SK-N-SH (cell line): ENCODE results near the gene USP22. TPM values are rescaled to one million over a fixed set of nuclear protein-coding genes. Genes with fewer than 3 reads are reported as not detected.
A peak's percentile ranks its signal among the peaks of the same experiment; 100 is the strongest.

Experiments used
- CTCF ChIA-PET: fragments of 300-600, 350-600 bp; formaldehyde crosslinking; extraction: SDS; loops from one replicate; lab custom pipeline; 2021; lab: Yijun Ruan, JAX
- POLR2A ChIA-PET: fragments of 350-600 bp; sonication (Branson Sonifier 250); formaldehyde crosslinking; extraction: SDS; loops from one replicate; lab custom pipeline; 2020; ENCODE audit warnings: antibody characterized with exemption, inconsistent platforms; lab: Yijun Ruan, JAX
- DNase-seq: peaks from one replicate; pipeline ENCODE4 v3.0.0; 2012
- H2AFZ ChIP-seq: fragments of 200-600 bp; sonication (generic); 2 replicates; pipeline ENCODE4 v1.8.1; 2016; ENCODE audit warnings: antibody characterized with exemption, mild to moderate bottlenecking, low read depth
- H3F3A ChIP-seq: fragments of 200-600 bp; sonication (generic); replicated peaks from 2 replicates; pipeline ENCODE3; 2016; ENCODE audit warnings: antibody characterized with exemption, mild to moderate bottlenecking; ENCODE audit not compliant: insufficient read depth
- H3K27ac ChIP-seq, 2 experiments: fragments of 200-500 bp in 1 of 2; fragments of 200-600 bp in 1 of 2; sonication (Bioruptor generic) in 1 of 2; sonication (generic), shearing (Covaris generic) in 1 of 2; 2 replicates each; pipeline versions ENCODE4 v1.5.1 to v1.6.1; 2014 to 2016; ENCODE audit warnings: low read depth in 2 of 2, inconsistent platforms in 1 of 2, low read length in 1 of 2, mild to moderate bottlenecking in 1 of 2, mixed read lengths in 1 of 2
- H3K27me3 ChIP-seq: fragments of 200-600 bp; sonication (generic), shearing (Covaris generic); 2 replicates; pipeline ENCODE4 v1.6.1; 2016; ENCODE audit warnings: mixed run types; ENCODE audit not compliant: insufficient read depth
- H3K36me3 ChIP-seq, 2 experiments: fragments of 200-500 bp in 1 of 2; fragments of 200-600 bp in 1 of 2; sonication (Bioruptor generic) in 1 of 2; sonication (generic) in 1 of 2; replicated peaks in 1 of 2; 2 replicates each; pipeline versions ENCODE3 to v1.5.1; 2014 to 2016; ENCODE audit warnings: low read length in 1 of 2, mild to moderate bottlenecking in 1 of 2; ENCODE audit not compliant: insufficient read depth in 2 of 2, control insufficient read depth in 1 of 2
- H3K4me1 ChIP-seq, 2 experiments: fragments of 200-500 bp in 1 of 2; fragments of 200-600 bp in 1 of 2; sonication (Bioruptor generic) in 1 of 2; sonication (generic), shearing (Covaris generic) in 1 of 2; 2 replicates each; pipeline versions ENCODE4 v1.5.1 to v1.6.1; 2014 to 2016; ENCODE audit warnings: low read depth in 1 of 2, low read length in 1 of 2, mixed run types in 1 of 2; ENCODE audit not compliant: insufficient read depth in 2 of 2, control insufficient read depth in 1 of 2
- H3K4me2 ChIP-seq: fragments of 200-600 bp; sonication (generic), shearing (Covaris generic); 2 replicates; pipeline ENCODE4 v1.6.1; 2017; ENCODE audit warnings: mixed run types
- H3K4me3 ChIP-seq, 2 experiments: fragments of 200-500 bp in 1 of 2; fragments of 200-600 bp in 1 of 2; sonication (Bioruptor generic) in 1 of 2; sonication (generic), shearing (Covaris generic) in 1 of 2; 2 replicates each; pipeline versions ENCODE4 v1.5.1 to v1.8.1; 2014 to 2016; ENCODE audit warnings: low read depth in 2 of 2, inconsistent platforms in 1 of 2, low read length in 1 of 2, mild to moderate bottlenecking in 1 of 2, mixed read lengths in 1 of 2, moderate library complexity in 1 of 2
- H3K79me2 ChIP-seq: fragments of 200-600 bp; sonication (generic); 2 replicates; pipeline ENCODE4 v1.8.1; 2017; ENCODE audit warnings: mild to moderate bottlenecking; ENCODE audit not compliant: insufficient read depth
- H3K9ac ChIP-seq: fragments of 200-600 bp; sonication (generic); 2 replicates; pipeline ENCODE4 v1.6.1; 2017; ENCODE audit warnings: mixed run types
- H3K9me2 ChIP-seq: fragments of 200-600 bp; sonication (generic); 2 replicates; pipeline ENCODE4 v1.6.1; 2017; ENCODE audit warnings: mixed run types
- H3K9me3 ChIP-seq: fragments of 200-600 bp; sonication (generic); 2 replicates; pipeline ENCODE4 v1.6.1; 2017; ENCODE audit warnings: mixed run types, mild to moderate bottlenecking, moderate library complexity
- H4K20me1 ChIP-seq: fragments of 200-600 bp; sonication (generic); 2 replicates; pipeline ENCODE4 v1.6.1; 2017; ENCODE audit warnings: mild to moderate bottlenecking, mixed run types; ENCODE audit not compliant: insufficient read depth
- CTCF ChIP-seq: fragments of 200-600 bp; sonication (generic); IDR thresholded peaks from 2 replicates; pipeline ENCODE4 v1.6.1; 2017; ENCODE audit warnings: antibody characterized with exemption, mild to moderate bottlenecking, moderate library complexity
- EP300 ChIP-seq, 2 experiments: IDR thresholded peaks; 2 replicates each; pipeline versions ENCODE4 v1.4.0 to v1.6.1; 2012; ENCODE audit warnings: borderline replicate concordance in 1 of 2, low read depth in 1 of 2, low read length in 1 of 2
- GABPA ChIP-seq: IDR thresholded peaks from 2 replicates; pipeline ENCODE4 v1.4.0; 2012; ENCODE audit warnings: low read depth, mild to moderate bottlenecking
- GATA2 ChIP-seq: sonication (generic); formaldehyde crosslinking; IDR thresholded peaks from 2 replicates; pipeline ENCODE4 v1.5.0; 2020; ENCODE audit warnings: mild to moderate bottlenecking, missing genetic modification reagents
- NRF1 ChIP-seq: IDR thresholded peaks from 2 replicates; pipeline ENCODE4 v1.6.1; 2012; ENCODE audit warnings: low read depth, mild to moderate bottlenecking, low read length
- POLR2AphosphoS5 ChIP-seq: IDR thresholded peaks from 2 replicates; pipeline ENCODE4 v1.6.1; 2012; ENCODE audit warnings: low read depth, low read length
- RCOR1 ChIP-seq: fragments of 150-350 bp; IDR thresholded peaks from 2 replicates; pipeline ENCODE4 v1.6.1; 2017; ENCODE audit warnings: antibody characterized with exemption, low read length
- RFX5 ChIP-seq: IDR thresholded peaks from 2 replicates; pipeline ENCODE4 v1.6.1; 2012; ENCODE audit warnings: mild to moderate bottlenecking, improper control_type of control experiment, low read length
- RXRA ChIP-seq: IDR thresholded peaks from 2 replicates; pipeline ENCODE4 v1.4.0; 2012; ENCODE audit warnings: low read depth, mild to moderate bottlenecking, borderline replicate concordance
- SIN3A ChIP-seq: IDR thresholded peaks from 2 replicates; pipeline ENCODE4 v1.6.1; 2012; ENCODE audit warnings: low read depth, mild to moderate bottlenecking, low read length, moderate library complexity, borderline replicate concordance
- TAF1 ChIP-seq: IDR thresholded peaks from 2 replicates; pipeline ENCODE4 v1.6.1; 2012; ENCODE audit warnings: low read depth, mild to moderate bottlenecking, low read length, moderate library complexity, borderline replicate concordance
- USF1 ChIP-seq: IDR thresholded peaks from 2 replicates; pipeline ENCODE4 v1.4.0; 2012; ENCODE audit warnings: low read depth, borderline replicate concordance
- YY1 ChIP-seq: IDR thresholded peaks from 2 replicates; pipeline ENCODE4 v1.4.0; 2012; ENCODE audit warnings: low read depth, mild to moderate bottlenecking
- WGBS: methylation state at CpG from one replicate; pipeline ENCODE4 v1.1.6; 2017; ENCODE audit warnings: low lambda C conversion rate; 5-methylcytosine and 5-hydroxymethylcytosine counted together
- polyA plus RNA-seq, 3 experiments: library from polyadenylated mRNA; depleted of rRNA; stranded (reverse); fragments of >200 nt; gene quantifications; 2 replicates each; pipeline ENCODE4 v1.2.3, GENCODE V29; 2012
- TF ChIP-seq, protein P1 (sequence below): fragments of 150-350 bp; IDR thresholded peaks from 2 replicates; pipeline ENCODE4 v1.6.1; 2017; ENCODE audit warnings: antibody characterized with exemption, low read length, low read depth, borderline replicate concordance

USP22 gene
- polyA plus RNA-seq, 1 of the 3 experiments (the other 2 are of a cell fraction), result 142 TPM

- Histone ChIP-seq H4K20me1 (peaks cover 31% of the 10 kb centered on the region), H3K4me2 (no peak overlapping the region), H3K9me2 (no peaks in the 10 kb centered on the region), H3K4me3 (no peak overlapping the region), H3K36me3 (peaks cover 13 to 22% of the 10 kb centered on the region in 2 experiments), H3K4me1 (peaks cover 3 to 19% of the 10 kb centered on the region in 2 experiments; a peak in 1 of 4 replicates), H3K9me3 (no peaks in the 10 kb centered on the region), H2AFZ (no peak overlapping the region), H3K9ac (no peak overlapping the region), H3F3A (peaks cover 38% of the 10 kb centered on the region), H3K27me3 (no peaks in the 10 kb centered on the region), H3K79me2 (peaks cover 4% of the 10 kb centered on the region; the same call in 1 of the 2 replicates), H3K27ac (no peak overlapping the region; a peak in 1 of 4 replicates)
- TF ChIP-seq GATA2 (CRISPR knock-in tag) (no peak), SIN3A (no peak), EP300 (IDR thresholded peaks at IDR 0.05; ENCODE audit: borderline replicate concordance in 1 of 2, low read depth in 1 of 2, low read length in 1 of 2) (no peak), POLR2AphosphoS5 (no peak; the same call in 1 of the 2 replicates), GABPA (no peak), TAF1 (no peak), RFX5 (no peak), RXRA (no peak), NRF1 (no peak), USF1 (no peak), YY1 (no peak), CTCF (no peak), RCOR1 (no peak)
- TF ChIP-seq, protein P1, sequence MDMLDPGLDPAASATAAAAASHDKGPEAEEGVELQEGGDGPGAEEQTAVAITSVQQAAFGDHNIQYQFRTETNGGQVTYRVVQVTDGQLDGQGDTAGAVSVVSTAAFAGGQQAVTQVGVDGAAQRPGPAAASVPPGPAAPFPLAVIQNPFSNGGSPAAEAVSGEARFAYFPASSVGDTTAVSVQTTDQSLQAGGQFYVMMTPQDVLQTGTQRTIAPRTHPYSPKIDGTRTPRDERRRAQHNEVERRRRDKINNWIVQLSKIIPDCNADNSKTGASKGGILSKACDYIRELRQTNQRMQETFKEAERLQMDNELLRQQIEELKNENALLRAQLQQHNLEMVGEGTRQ, result no peak
- POLR2A ChIA-PET, result no interaction called here
- 84% methylated on average over 7 of the region's 15 CpGs for WGBS
- DNase-seq, result peak; percentile 22
- CTCF ChIA-PET, result interaction anchor here (0.9 kb wide), 2 partner anchors 87 to 105 kb away, joined by 3 read pairs; no protein-coding TSS in a partner anchor
Observed at GRCh38 chr17:20995164-20995872, 47.5 kb downstream of the USP22 start.
